ENCODE measurements around the gene MCF2L.

- TF ChIP-seq, protein P1, sequence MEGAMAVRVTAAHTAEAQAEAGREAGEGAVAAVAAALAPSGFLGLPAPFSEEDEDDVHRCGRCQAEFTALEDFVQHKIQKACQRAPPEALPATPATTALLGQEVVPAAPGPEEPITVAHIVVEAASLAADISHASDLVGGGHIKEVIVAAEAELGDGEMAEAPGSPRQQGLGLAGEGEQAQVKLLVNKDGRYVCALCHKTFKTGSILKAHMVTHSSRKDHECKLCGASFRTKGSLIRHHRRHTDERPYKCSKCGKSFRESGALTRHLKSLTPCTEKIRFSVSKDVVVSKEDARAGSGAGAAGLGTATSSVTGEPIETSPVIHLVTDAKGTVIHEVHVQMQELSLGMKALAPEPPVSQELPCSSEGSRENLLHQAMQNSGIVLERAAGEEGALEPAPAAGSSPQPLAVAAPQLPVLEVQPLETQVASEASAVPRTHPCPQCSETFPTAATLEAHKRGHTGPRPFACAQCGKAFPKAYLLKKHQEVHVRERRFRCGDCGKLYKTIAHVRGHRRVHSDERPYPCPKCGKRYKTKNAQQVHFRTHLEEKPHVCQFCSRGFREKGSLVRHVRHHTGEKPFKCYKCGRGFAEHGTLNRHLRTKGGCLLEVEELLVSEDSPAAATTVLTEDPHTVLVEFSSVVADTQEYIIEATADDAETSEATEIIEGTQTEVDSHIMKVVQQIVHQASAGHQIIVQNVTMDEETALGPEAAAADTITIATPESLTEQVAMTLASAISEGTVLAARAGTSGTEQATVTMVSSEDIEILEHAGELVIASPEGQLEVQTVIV (IDR thresholded peaks at IDR 0.05; ENCODE audit: borderline replicate concordance, partially characterized antibody), result no peak
- TF ChIP-seq YBX1 (IDR thresholded peaks at IDR 0.05), result no peak
These were observed 11.7 kb upstream of the MCF2L start for GRCh38 chr13:112957295-112957677.
